PC-9 (cell line): Measurements from ENCODE around the gene SNX32. TPM values are rescaled to one million over a fixed set of nuclear protein-coding genes. Genes with fewer than 3 reads are reported as not detected.

Experiments
- BruUV-seq: library from RNA; stranded (reverse); fragments of 400-500 nt; replicated peaks from 2 replicates; lab custom pipeline; 2021; lab: Mats Ljungman, UMichigan
- CTCF ChIA-PET: fragments of 300-600 bp; sonication (Branson Sonifier 250); formaldehyde crosslinking; loops from one replicate; lab custom pipeline; 2022; ENCODE audit warnings: antibody characterized with exemption; lab: Charles Lee
- POLR2A ChIA-PET: fragments of 300-600 bp; sonication (Branson Sonifier 250); formaldehyde crosslinking; loops from one replicate; lab custom pipeline; 2022; ENCODE audit warnings: antibody characterized with exemption; ENCODE audit not compliant: unreplicated experiment; lab: Charles Lee
- DNase-seq, 2 experiments: peaks; one replicate each; pipeline versions ENCODE4 v3.0.0 to v3.0.0-alpha.2; 2015 to 2022; ENCODE audit warnings: mixed read lengths in 1 of 2
- H2AFZ ChIP-seq: fragments of 200-600 bp; sonication (generic); 2 replicates; pipeline ENCODE4 v1.8.1; 2017; ENCODE audit warnings: antibody characterized with exemption
- H3F3A ChIP-seq: fragments of 200-600 bp; sonication (generic); 2 replicates; pipeline ENCODE4 v1.8.1; 2017; ENCODE audit warnings: antibody characterized with exemption, mild to moderate bottlenecking, low read depth; ENCODE audit not compliant: insufficient read depth
- H3K27ac ChIP-seq: fragments of 200-600 bp; sonication (generic); 2 replicates; pipeline ENCODE4 v1.6.1; 2016; ENCODE audit warnings: mixed run types
- H3K27me3 ChIP-seq: fragments of 200-600 bp; sonication (generic); 2 replicates; pipeline ENCODE4 v1.6.1; 2016; ENCODE audit warnings: low read depth, mixed run types; ENCODE audit not compliant: insufficient read depth
- H3K36me3 ChIP-seq: fragments of 200-600 bp; sonication (generic); 2 replicates; pipeline ENCODE4 v1.6.1; 2016; ENCODE audit warnings: low read depth, mixed run types
- H3K4me1 ChIP-seq: fragments of 200-600 bp; sonication (generic); replicated peaks from 2 replicates; pipeline ENCODE4 v1.6.1; 2016; ENCODE audit warnings: mixed run types; ENCODE audit not compliant: insufficient read depth
- H3K4me2 ChIP-seq: fragments of 200-600 bp; sonication (generic); 2 replicates; pipeline ENCODE4 v1.6.1; 2017; ENCODE audit warnings: mixed run types
- H3K4me3 ChIP-seq: fragments of 200-600 bp; sonication (generic); 2 replicates; pipeline ENCODE4 v1.6.1; 2016; ENCODE audit warnings: mixed run types
- H3K79me2 ChIP-seq: fragments of 200-600 bp; sonication (generic); 2 replicates; pipeline ENCODE4 v1.6.1; 2017; ENCODE audit warnings: low read depth, mixed run types
- H3K9me2 ChIP-seq: fragments of 200-600 bp; sonication (generic); 2 replicates; pipeline ENCODE4 v1.8.1; 2017; ENCODE audit warnings: mild to moderate bottlenecking; ENCODE audit not compliant: insufficient read depth
- H3K9me3 ChIP-seq: fragments of 200-600 bp; sonication (generic); 2 replicates; pipeline ENCODE4 v1.8.1; 2016; ENCODE audit warnings: low read depth; ENCODE audit not compliant: insufficient read depth
- H4K20me1 ChIP-seq: fragments of 200-600 bp; sonication (generic); 2 replicates; pipeline ENCODE4 v1.8.1; 2017; ENCODE audit not compliant: insufficient read depth
- CTCF ChIP-seq: fragments of 200-600 bp; sonication (generic); conservative IDR thresholded peaks from 2 replicates; pipeline ENCODE4 v1.6.1; 2017; ENCODE audit warnings: mixed run types, antibody characterized with exemption, mild to moderate bottlenecking, moderate library complexity
- EZH2 ChIP-seq: fragments of 200-600 bp; sonication (generic); IDR thresholded peaks from 2 replicates; pipeline ENCODE4 v1.8.0; 2017; ENCODE audit warnings: antibody characterized with exemption, low read depth
- intact Hi-C: fragments of 100-400 bp; cut with micrococcal nuclease; formaldehyde crosslinking; loops from one replicate; pipeline ENCODE4 v1.10.0; 2022; ENCODE audit not compliant: unreplicated experiment
- total RNA-seq: library from RNA; stranded (reverse); gene quantifications from 2 replicates; pipeline ENCODE4 v1.2.3, GENCODE V29; 2021

The SNX32 gene
- total RNA-seq, 1 experiment from 2014 or later, result not detected

- peak in 1 of 2 experiments; percentile 31 for DNase-seq
- peak overlapping the region; percentile 91 for H3K4me2 ChIP-seq
- peaks cover 74% of the 10 kb centered on the region for H3F3A ChIP-seq
- TSS peak; percentile 31 for BruUV-seq
- no peak for TF ChIP-seq EZH2
- no peak for TF ChIP-seq CTCF
- H3K9me2 ChIP-seq, result no peaks in the 10 kb centered on the region
- H3K4me3 ChIP-seq, result peak overlapping the region; percentile 96
- peaks cover 30% of the 10 kb centered on the region for H3K36me3 ChIP-seq
- no peaks in the 10 kb centered on the region for H3K27me3 ChIP-seq
- intact Hi-C loops, result no loop called here
- no peak overlapping the region for H2AFZ ChIP-seq
- ChIA-PET CTCF (no interaction called here), POLR2A (interaction anchor here (1.0 kb wide), 1 partner anchor 193 kb away, joined by 4 read pairs; the partner anchor contains the start of gene RELA)
- peaks cover 13% of the 10 kb centered on the region for H3K4me1 ChIP-seq
- H4K20me1 ChIP-seq, result peaks cover 46% of the 10 kb centered on the region
- no peaks in the 10 kb centered on the region for H3K9me3 ChIP-seq
- no peak overlapping the region for H3K27ac ChIP-seq
- peaks cover 47% of the 10 kb centered on the region for H3K79me2 ChIP-seq
Measured at GRCh38 chr11:65855927-65856363, 22.2 kb downstream of the SNX32 start.

- Histone ChIP-seq H3F3A (peaks cover 68% of the 10 kb centered on the region), H3K36me3 (peaks cover 32% of the 10 kb centered on the region), H3K79me2 (peaks cover 57% of the 10 kb centered on the region), H3K9me3 (no peaks in the 10 kb centered on the region), H3K4me3 (peak overlapping the region; percentile 96), H2AFZ (peak overlapping the region; percentile 68; the same call in 1 of the 2 replicates), H3K9me2 (no peaks in the 10 kb centered on the region), H3K4me2 (peak overlapping the region; percentile 91), H3K27me3 (no peaks in the 10 kb centered on the region), H3K27ac (peak overlapping the region; percentile 53), H3K4me1 (peaks cover 17% of the 10 kb centered on the region), H4K20me1 (peaks cover 46% of the 10 kb centered on the region)
- DNase-seq, result peak; percentile 64 to 76
- POLR2A ChIA-PET, result interaction anchor here (0.5 to 1.0 kb wide), 4 partner anchors 30 to 194 kb away, joined by 3 to 4 read pairs (median 3); partner anchors contain the start of gene RELA
- no TSS peak for BruUV-seq
- TF ChIP-seq CTCF (no peak), EZH2 (no peak)
- CTCF ChIA-PET, result no interaction called here
- intact Hi-C loops, result loop anchor here (1.0 kb wide), 1 partner anchor 145 kb away; the partner anchor contains the start of gene KAT5
Measured at GRCh38 chr11:65856689-65857499, 23.1 kb downstream of the SNX32 start.

GRCh38 chr11:65857500-65857852, 23.7 kb downstream of the SNX32 start:
- DNase-seq, result peak in 1 of 2 experiments; percentile 33
- H3K4me1 ChIP-seq, result peaks cover 21% of the 10 kb centered on the region
- intact Hi-C loops, result loop anchor here (1.0 kb wide), 1 partner anchor 145 kb away; the partner anchor contains the start of gene KAT5

More at GRCh38 chr11:65857500-65857852, 23.7 kb downstream of the SNX32 start:
- Histone ChIP-seq H3K36me3 (peaks cover 38% of the 10 kb centered on the region), H4K20me1 (peaks cover 46% of the 10 kb centered on the region), H3K4me2 (peak overlapping the region; percentile 91), H3K9me3 (no peaks in the 10 kb centered on the region), H3F3A (peaks cover 62% of the 10 kb centered on the region), H3K79me2 (peaks cover 62% of the 10 kb centered on the region), H3K9me2 (no peaks in the 10 kb centered on the region), H3K27me3 (no peaks in the 10 kb centered on the region), H3K4me3 (peak overlapping the region; percentile 96), H3K27ac (peak overlapping the region; percentile 53), H2AFZ (no peak overlapping the region)
- no peak for TF ChIP-seq EZH2
- no peak for TF ChIP-seq CTCF
- no TSS peak for BruUV-seq
- ChIA-PET POLR2A (interaction anchor here (0.6 to 0.7 kb wide), 2 partner anchors 55 to 104 kb away, joined by 3 read pairs; no protein-coding TSS in a partner anchor), CTCF (no interaction called here)
